Right kidney (tissue), 1 donor: Measurements from ENCODE around the gene SLC6A11.

ENCODE experiments used
- DNase-seq: peaks from one replicate; pipeline ENCODE4 v3.0.0-alpha.2; 2016

Gene SLC6A11

GRCh38 chr3:10956531-10956930 lies 140.5 kb downstream of the SLC6A11 start:
- no peak for DNase-seq

- DNase-seq, result no peak
Observed at GRCh38 chr3:10956986-10957385, 141.0 kb downstream of the SLC6A11 start.

GRCh38 chr3:10957976-10958749 lies 142.1 kb downstream of the SLC6A11 start:
- no peak for DNase-seq

- no peak for DNase-seq
Observed at GRCh38 chr3:10960255-10960654, 144.2 kb downstream of the SLC6A11 start.

GRCh38 chr3:10961921-10962320 lies 145.9 kb downstream of the SLC6A11 start:
- DNase-seq, result no peak

- DNase-seq, result no peak
Observed at GRCh38 chr3:10962481-10963036, 146.5 kb downstream of the SLC6A11 start.

GRCh38 chr3:10964537-10965167 lies 148.6 kb downstream of the SLC6A11 start:
- no peak for DNase-seq

- no peak for DNase-seq
Observed at GRCh38 chr3:10968401-10968800, 152.4 kb downstream of the SLC6A11 start.

GRCh38 chr3:10970306-10970960 lies 154.4 kb downstream of the SLC6A11 start:
- no peak for DNase-seq

- no peak for DNase-seq
Observed at GRCh38 chr3:10972072-10972782, 156.2 kb downstream of the SLC6A11 start.

GRCh38 chr3:10973046-10973595 lies 157.1 kb downstream of the SLC6A11 start:
- DNase-seq, result no peak

- no peak for DNase-seq
Observed at GRCh38 chr3:10974131-10974530, 158.1 kb downstream of the SLC6A11 start.

- no peak for DNase-seq
Observed at GRCh38 chr3:10974746-10975375, 158.8 kb downstream of the SLC6A11 start.

- no peak for DNase-seq
Observed at GRCh38 chr3:10975695-10976234, 159.7 kb downstream of the SLC6A11 start.

- DNase-seq, result no peak
Observed at GRCh38 chr3:10976770-10977169, 160.7 kb downstream of the SLC6A11 start.

- DNase-seq, result no peak
Observed at GRCh38 chr3:10977892-10978510, 162.0 kb downstream of the SLC6A11 start.

- DNase-seq, result no peak
Observed at GRCh38 chr3:10978956-10979355, 162.9 kb downstream of the SLC6A11 start.

GRCh38 chr3:10980312-10980711 lies 164.3 kb downstream of the SLC6A11 start:
- DNase-seq, result no peak

- DNase-seq, result no peak
Observed at GRCh38 chr3:10981031-10981430, 165.0 kb downstream of the SLC6A11 start.

GRCh38 chr3:10981961-10982360 lies 165.9 kb downstream of the SLC6A11 start:
- DNase-seq, result no peak

- DNase-seq, result no peak
Observed at GRCh38 chr3:10982782-10983181, 166.8 kb downstream of the SLC6A11 start.
